Adrenal gland (tissue), 5 donors: ENCODE data around the gene ASB6.

Experiments used
- CTCF ChIP-seq, 6 experiments: fragments of 450-650 bp in 4 of 6; fragments of 200-600 bp in 2 of 6; sonication (generic) in 1 of 6; IDR thresholded peaks; 1 replicate in 5 of 6; 2 replicates in 1 of 6; pipeline versions ENCODE4 v1.5.1 to v1.8.0; 2016 to 2021; ENCODE audit warnings: antibody characterized with exemption in 6 of 6, mild to moderate bottlenecking in 2 of 6, moderate library complexity in 1 of 6
- POLR2A ChIP-seq, 2 donors: fragments of 450-650 bp; IDR thresholded peaks; one replicate each; pipeline ENCODE4 v1.6.1; 2017; ENCODE audit warnings: antibody characterized with exemption in 2 of 2, mild to moderate bottlenecking in 2 of 2, moderate library complexity in 1 of 2
- donor health status: DM: no; HTN: no; CAD: no.

GRCh38 chr9:129624168-129624759 lies 17.7 kb downstream of the ASB6 start:
- TF ChIP-seq POLR2A (IDR thresholded peaks at IDR 0.05) (no peak), CTCF (IDR thresholded peaks at IDR 0.05) (peak; percentile 51 to 73 (median 66))
